ACC112 (cell line): ENCODE data around the gene STUM.

Source experiments
- H2AFZ ChIP-seq: fragments of 200-600 bp; sonication (generic); one replicate; pipeline ENCODE4 v1.6.0; 2017; ENCODE audit warnings: antibody characterized with exemption, low read length; ENCODE audit not compliant: unreplicated experiment
- H3K27ac ChIP-seq: fragments of 200-600 bp; sonication (generic); 2 replicates; pipeline ENCODE4 v1.5.1; 2014; ENCODE audit warnings: low read depth, mild to moderate bottlenecking, antibody characterized with exemption, low read length, moderate library complexity
- H3K27me3 ChIP-seq: fragments of 200-600 bp; sonication (generic); 2 replicates; pipeline ENCODE4 v1.6.1; 2014; ENCODE audit warnings: mild to moderate bottlenecking, antibody characterized with exemption, low read length, moderate library complexity, mixed read lengths; ENCODE audit not compliant: insufficient read depth
- H3K36me3 ChIP-seq: fragments of 200-600 bp; sonication (generic); 2 replicates; pipeline ENCODE4 v1.6.1; 2016; ENCODE audit warnings: mild to moderate bottlenecking, antibody characterized with exemption, low read length, moderate library complexity, mixed read lengths; ENCODE audit not compliant: insufficient read depth
- H3K4me1 ChIP-seq: fragments of 200-600 bp; sonication (generic); one replicate; pipeline ENCODE4 v1.6.1; 2016; ENCODE audit warnings: low read length, mixed read lengths; ENCODE audit not compliant: insufficient read depth, unreplicated experiment, control insufficient read depth
- H3K4me3 ChIP-seq: fragments of 200-600 bp; sonication (generic); 2 replicates; pipeline ENCODE4 v1.5.1; 2014; ENCODE audit warnings: mild to moderate bottlenecking, low read depth, low read length
- H3K79me2 ChIP-seq: fragments of 200-600 bp; sonication (generic); one replicate; pipeline ENCODE4 v1.6.0; 2016; ENCODE audit warnings: low read length; ENCODE audit not compliant: control insufficient read depth, unreplicated experiment, insufficient read depth

Gene STUM

GRCh38 chr1:226574591-226575435 lies 26.2 kb downstream of the STUM start:
- H3K79me2 ChIP-seq = no peaks in the 10 kb centered on the region
- peaks cover 23% of the 10 kb centered on the region for H3K27me3 ChIP-seq
- no peak overlapping the region for H2AFZ ChIP-seq
- no peak overlapping the region for H3K27ac ChIP-seq
- no peaks in the 10 kb centered on the region for H3K36me3 ChIP-seq
- no peak overlapping the region for H3K4me3 ChIP-seq
- H3K4me1 ChIP-seq = no peaks in the 10 kb centered on the region

GRCh38 chr1:226575436-226575720 lies 26.8 kb downstream of the STUM start:
- no peaks in the 10 kb centered on the region for H3K4me1 ChIP-seq
- H3K4me3 ChIP-seq = no peak overlapping the region
- peaks cover 21% of the 10 kb centered on the region for H3K27me3 ChIP-seq
- no peak overlapping the region for H3K27ac ChIP-seq
- no peak overlapping the region for H2AFZ ChIP-seq
- no peaks in the 10 kb centered on the region for H3K79me2 ChIP-seq
- H3K36me3 ChIP-seq = no peaks in the 10 kb centered on the region

GRCh38 chr1:226575739-226576378 lies 27.3 kb downstream of the STUM start:
- no peak overlapping the region for H3K4me3 ChIP-seq
- H3K27me3 ChIP-seq = peaks cover 23% of the 10 kb centered on the region
- H3K4me1 ChIP-seq = no peaks in the 10 kb centered on the region
- H3K36me3 ChIP-seq = no peaks in the 10 kb centered on the region
- H3K79me2 ChIP-seq = no peaks in the 10 kb centered on the region
- H2AFZ ChIP-seq = no peak overlapping the region
- H3K27ac ChIP-seq = no peak overlapping the region

- no peaks in the 10 kb centered on the region for H3K36me3 ChIP-seq
- H3K79me2 ChIP-seq = no peaks in the 10 kb centered on the region
- H3K4me1 ChIP-seq = no peaks in the 10 kb centered on the region
- no peak overlapping the region for H3K27ac ChIP-seq
- no peak overlapping the region for H2AFZ ChIP-seq
- peaks cover 27% of the 10 kb centered on the region for H3K27me3 ChIP-seq
- no peak overlapping the region for H3K4me3 ChIP-seq
Measured at GRCh38 chr1:226576601-226577000, 28.0 kb downstream of the STUM start.

GRCh38 chr1:226577401-226578180 lies 29.0 kb downstream of the STUM start:
- Histone ChIP-seq H3K27ac (no peak overlapping the region), H3K4me1 (no peaks in the 10 kb centered on the region), H3K36me3 (no peaks in the 10 kb centered on the region), H3K4me3 (no peak overlapping the region), H2AFZ (no peak overlapping the region), H3K79me2 (no peaks in the 10 kb centered on the region), H3K27me3 (peaks cover 30% of the 10 kb centered on the region)

GRCh38 chr1:226578946-226579578 lies 30.5 kb downstream of the STUM start:
- Histone ChIP-seq H3K27me3 (peaks cover 42% of the 10 kb centered on the region), H3K79me2 (no peaks in the 10 kb centered on the region), H3K4me3 (no peak overlapping the region), H3K4me1 (no peaks in the 10 kb centered on the region), H2AFZ (no peak overlapping the region), H3K36me3 (no peaks in the 10 kb centered on the region), H3K27ac (no peak overlapping the region)

- Histone ChIP-seq H3K4me1 (no peaks in the 10 kb centered on the region), H3K79me2 (no peaks in the 10 kb centered on the region), H3K27ac (no peak overlapping the region), H2AFZ (no peak overlapping the region), H3K4me3 (no peak overlapping the region), H3K27me3 (peaks cover 47% of the 10 kb centered on the region), H3K36me3 (no peaks in the 10 kb centered on the region)
Measured at GRCh38 chr1:226579781-226580323, 31.3 kb downstream of the STUM start.

- H3K27me3 ChIP-seq = peaks cover 53% of the 10 kb centered on the region
Measured at GRCh38 chr1:226580625-226581270, 32.2 kb downstream of the STUM start.

GRCh38 chr1:226581650-226582330 lies 33.2 kb downstream of the STUM start:
- no peaks in the 10 kb centered on the region for H3K79me2 ChIP-seq
- H3K27ac ChIP-seq = no peak overlapping the region
- H3K27me3 ChIP-seq = peaks cover 53% of the 10 kb centered on the region
- H3K4me3 ChIP-seq = no peak overlapping the region
- no peak overlapping the region for H2AFZ ChIP-seq
- H3K4me1 ChIP-seq = no peaks in the 10 kb centered on the region
- no peaks in the 10 kb centered on the region for H3K36me3 ChIP-seq

More at GRCh38 chr1:226580625-226581270, 32.2 kb downstream of the STUM start:
- Histone ChIP-seq H3K27ac (no peak overlapping the region), H3K36me3 (no peaks in the 10 kb centered on the region), H2AFZ (no peak overlapping the region), H3K79me2 (no peaks in the 10 kb centered on the region), H3K4me3 (no peak overlapping the region), H3K4me1 (no peaks in the 10 kb centered on the region)
